GM19043 (cell line): ENCODE data around the gene FABP7.

ENCODE experiments used
- ATAC-seq: cut with Tn5 transposase; IDR thresholded peaks from one replicate; pipeline ENCODE4 v1.9.1; 2021; ENCODE audit warnings: low read depth; ENCODE audit not compliant: unreplicated experiment

The FABP7 gene

DNA sequence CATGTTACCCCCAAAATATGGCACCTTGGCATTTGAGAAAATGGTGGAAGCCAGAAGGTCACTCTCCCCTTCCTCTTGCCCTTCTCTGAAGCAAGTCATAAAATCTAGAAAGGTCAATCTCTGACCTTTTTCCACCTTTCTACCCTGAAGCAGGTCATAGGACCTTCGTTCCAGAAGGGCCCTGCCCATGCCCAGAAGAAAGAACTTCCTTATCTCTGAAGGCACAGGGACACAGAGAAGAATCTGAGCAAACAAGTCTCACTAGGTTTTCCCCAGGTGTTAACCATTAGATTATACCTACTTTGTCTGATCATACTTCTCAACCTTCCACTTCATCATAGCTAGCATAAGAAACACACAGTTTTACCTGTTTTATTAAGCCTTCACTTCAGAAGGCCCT, 52.0 kb downstream of the FABP7 start:
- no peak for ATAC-seq

DNA sequence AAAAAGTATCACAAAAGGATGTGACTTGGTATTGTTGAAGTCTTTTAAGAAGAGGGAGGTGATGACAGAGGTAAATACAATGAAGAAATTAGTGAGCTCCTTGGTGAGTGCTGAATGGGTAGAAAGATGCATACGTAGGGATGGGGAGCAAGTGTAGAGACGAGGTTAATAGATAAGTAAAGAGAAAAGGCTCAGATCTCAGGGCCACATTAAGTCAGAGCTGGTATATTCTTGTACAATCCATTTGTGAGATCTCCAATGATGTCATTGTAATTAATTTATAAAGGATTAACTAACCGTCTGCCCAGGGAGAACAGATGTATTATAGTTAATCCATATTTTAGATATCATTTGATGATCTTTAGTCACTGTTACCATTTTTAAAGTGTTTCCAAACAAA, 52.9 kb downstream of the FABP7 start:
- ATAC-seq: no peak

DNA sequence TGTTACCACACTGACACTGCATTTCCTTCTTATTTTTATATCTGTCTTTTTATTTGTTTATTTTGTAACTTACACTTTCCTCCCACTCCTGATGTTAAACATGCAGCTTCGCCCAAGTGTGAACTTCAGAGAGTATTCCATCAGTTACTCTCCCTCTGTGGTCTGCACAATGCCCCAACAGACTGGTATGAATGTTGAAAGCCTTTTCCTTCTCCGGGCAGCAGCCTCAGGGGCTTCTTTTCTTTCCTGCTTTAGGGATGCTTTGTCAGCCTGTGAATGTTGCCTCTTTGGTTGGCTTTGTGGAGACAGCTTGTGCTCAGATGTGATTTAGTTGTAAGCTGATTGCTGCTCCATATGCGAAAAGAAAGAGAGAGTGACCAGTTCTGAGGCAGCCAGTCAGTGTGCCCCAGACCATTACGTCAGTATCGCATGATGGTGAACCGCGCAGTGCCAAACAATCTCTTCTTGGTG, 53.5 kb downstream of the FABP7 start:
- no peak for ATAC-seq
